ENCODE measurements around the gene UGT3A2.

- TF ChIP-seq EGR1 (IDR thresholded peaks at IDR 0.05) (no peak), FOXM1 (IDR thresholded peaks at IDR 0.05; ENCODE audit: borderline replicate concordance, low read depth) (no peak), TAF1 (IDR thresholded peaks at IDR 0.05; ENCODE audit: low read depth) (no peak), NFIC (IDR thresholded peaks at IDR 0.05) (no peak), CREB1 (IDR thresholded peaks at IDR 0.05; ENCODE audit: low read depth) (no peak), REST (IDR thresholded peaks at IDR 0.05; ENCODE audit: low read depth) (no peak), RAD21 (IDR thresholded peaks at IDR 0.05; ENCODE audit: low read depth) (no peak), EP300 (IDR thresholded peaks at IDR 0.05; ENCODE audit: borderline replicate concordance) (no peak), TCF12 (IDR thresholded peaks at IDR 0.05; ENCODE audit: low read depth) (no peak), YY1 (IDR thresholded peaks at IDR 0.05; ENCODE audit: low read depth) (no peak), MAX (IDR thresholded peaks at IDR 0.05) (no peak)
These were observed 39.0 kb downstream of the UGT3A2 start for GRCh38 chr5:36027711-36028110.

Measured in Ishikawa (cell line).